ENCODE results near the gene INTS4.
"Not testable (repeated sequence)": the region's sequence is repeated elsewhere in the genome, so short reads cannot be mapped to it uniquely, and the experiment has no call there.

Gene INTS4

GRCh38 chr11:77943296-77943695 is 51.2 kb downstream of the INTS4 start:
- not testable (repeated sequence) for DNase-seq (ENCODE audit: low read depth)

DNA sequence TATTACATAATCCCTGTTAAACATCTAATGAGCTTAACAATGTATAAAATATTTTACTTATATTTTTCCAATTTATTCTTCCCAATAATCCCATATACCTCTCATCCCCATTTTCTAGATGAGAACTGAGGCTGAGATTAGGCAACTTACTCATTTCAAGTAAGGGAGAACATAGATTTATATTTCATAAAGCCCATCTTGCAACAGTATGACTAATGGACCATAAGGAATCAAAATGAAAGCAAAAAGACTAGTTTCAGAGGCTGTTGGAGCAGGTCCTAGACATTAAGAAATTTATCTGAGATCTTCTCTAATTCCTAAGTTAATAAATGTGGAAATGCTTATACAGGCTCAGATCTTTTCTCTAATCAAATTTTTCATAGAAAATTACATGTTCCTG is 52.0 kb downstream of the INTS4 start:
- DNase-seq (ENCODE audit: low read depth) = not testable (repeated sequence)

DNA sequence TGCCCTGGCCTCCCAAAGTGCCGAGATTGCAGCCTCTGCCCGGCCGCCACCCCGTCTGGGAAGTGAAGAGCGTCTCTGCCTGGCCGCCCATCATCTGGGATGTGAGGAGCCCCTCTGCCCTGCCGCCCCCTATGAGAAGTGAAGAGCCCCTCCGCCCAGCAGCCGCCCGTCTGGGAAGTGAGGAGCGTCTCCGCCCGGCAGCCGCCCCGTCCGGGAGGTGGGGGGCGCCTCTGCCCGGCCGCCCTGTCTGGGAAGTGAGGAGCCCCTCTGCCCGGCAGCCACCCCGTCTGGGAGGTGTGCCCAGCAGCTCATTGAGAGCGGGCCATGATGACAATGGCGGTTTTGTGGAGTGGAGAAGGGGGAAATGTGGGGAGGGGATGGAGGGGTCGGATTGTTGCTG is 60.9 kb downstream of the INTS4 start:
- not testable (repeated sequence) for DNase-seq (ENCODE audit: low read depth)

GRCh38 chr11:77930334-77931208 is 63.9 kb downstream of the INTS4 start:
- DNase-seq (ENCODE audit: low read depth) = not testable (repeated sequence)

GRCh38 chr11:77917713-77918112 is 76.8 kb downstream of the INTS4 start:
- DNase-seq (ENCODE audit: low read depth) = not testable (repeated sequence)

GRCh38 chr11:77914307-77914791 is 80.1 kb downstream of the INTS4 start:
- DNase-seq (ENCODE audit: low read depth) = not testable (repeated sequence)

DNA sequence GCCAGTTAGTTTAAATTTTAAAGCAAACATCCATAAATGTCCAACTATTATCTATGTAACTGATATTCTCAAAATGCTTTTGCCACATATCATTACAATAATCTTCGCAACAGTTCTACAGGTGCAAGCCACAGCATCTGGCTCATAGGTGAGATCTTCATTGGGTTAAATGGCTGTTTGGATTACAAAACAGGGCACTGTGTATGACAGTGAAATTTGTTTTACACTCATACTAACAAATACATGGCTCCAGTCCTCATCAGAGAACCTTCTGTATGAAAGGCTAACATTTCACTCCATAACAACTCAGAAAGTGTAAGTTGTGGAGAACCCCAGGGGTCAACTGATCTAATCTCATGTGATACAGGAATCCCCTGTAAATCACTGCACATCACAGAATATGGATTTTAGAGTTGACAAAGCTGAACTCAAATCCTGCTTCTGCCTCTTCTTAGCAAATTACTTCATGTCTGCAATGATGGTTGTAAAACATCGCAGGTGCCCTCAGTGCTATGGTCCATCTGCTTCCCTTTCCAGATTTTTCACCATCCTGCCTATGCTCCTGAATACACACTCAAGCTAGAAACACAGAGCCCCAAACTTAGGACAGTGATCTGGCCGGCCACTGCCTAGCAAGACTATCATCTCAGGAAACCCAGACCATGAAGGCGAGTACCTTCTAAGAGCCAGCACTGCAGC is 80.7 kb downstream of the INTS4 start:
- not testable (repeated sequence) for DNase-seq (ENCODE audit: low read depth)

GRCh38 chr11:77910828-77911227 is 83.6 kb downstream of the INTS4 start:
- DNase-seq (ENCODE audit: low read depth) = not testable (repeated sequence)

- no peak for DNase-seq (ENCODE audit: low read depth)
Observed at GRCh38 chr11:77909277-77909676, 85.2 kb downstream of the INTS4 start.

GRCh38 chr11:77908835-77909234 is 85.6 kb downstream of the INTS4 start:
- DNase-seq (ENCODE audit: low read depth) = no peak

- DNase-seq (ENCODE audit: low read depth) = not testable (repeated sequence)
Observed at GRCh38 chr11:77894949-77895348, 99.5 kb downstream of the INTS4 start.

- DNase-seq (ENCODE audit: low read depth) = not testable (repeated sequence)
Observed at GRCh38 chr11:77891703-77892102, 102.8 kb downstream of the INTS4 start.

GRCh38 chr11:77891256-77891655 is 103.2 kb downstream of the INTS4 start:
- not testable (repeated sequence) for DNase-seq (ENCODE audit: low read depth)

DNA sequence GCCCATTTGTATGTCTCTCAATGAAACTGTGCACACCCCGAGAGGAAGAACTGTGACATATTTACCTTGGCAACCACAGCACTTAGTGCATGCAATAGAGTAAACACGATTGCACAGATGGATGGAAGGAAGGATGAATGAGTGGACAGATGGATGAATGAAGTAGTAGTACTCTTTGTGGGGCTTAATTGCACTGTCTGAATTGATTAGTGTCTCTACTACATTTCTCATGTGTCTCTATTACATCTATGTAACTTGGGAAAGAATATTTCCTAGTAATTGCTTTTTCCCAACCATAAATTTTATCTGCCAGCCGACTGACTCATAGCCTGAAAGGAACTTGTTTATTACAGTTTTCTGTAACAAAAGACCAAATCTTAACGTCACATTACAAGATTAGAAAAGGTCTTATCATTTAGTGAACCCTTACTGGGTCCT is 103.8 kb downstream of the INTS4 start:
- DNase-seq (ENCODE audit: low read depth) = not testable (repeated sequence)

DNA sequence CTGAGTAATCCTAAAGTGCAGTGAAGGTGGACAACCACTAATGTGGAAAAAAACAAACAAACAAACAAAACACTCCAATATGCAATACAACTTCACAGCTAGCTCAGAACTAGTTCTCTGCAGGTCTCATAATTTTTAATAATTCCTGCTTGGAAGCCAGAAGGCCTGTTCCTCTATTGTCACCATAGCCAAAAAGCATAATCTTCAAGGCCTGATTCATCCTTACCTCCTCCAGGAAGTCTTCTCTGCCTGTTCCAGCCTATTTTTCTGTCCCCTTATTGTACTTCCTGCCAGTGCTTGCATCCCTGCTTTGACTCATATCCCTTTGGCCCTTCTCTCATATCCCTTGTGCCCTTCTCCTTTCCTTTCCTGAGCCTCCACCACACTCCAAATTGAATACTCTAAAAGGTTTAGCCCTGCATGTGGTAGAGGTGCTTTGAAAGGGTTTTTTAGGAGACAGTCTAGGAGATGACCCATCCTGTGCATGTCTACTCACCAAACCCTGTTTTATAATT is 104.3 kb downstream of the INTS4 start:
- not testable (repeated sequence) for DNase-seq (ENCODE audit: low read depth)

DNA sequence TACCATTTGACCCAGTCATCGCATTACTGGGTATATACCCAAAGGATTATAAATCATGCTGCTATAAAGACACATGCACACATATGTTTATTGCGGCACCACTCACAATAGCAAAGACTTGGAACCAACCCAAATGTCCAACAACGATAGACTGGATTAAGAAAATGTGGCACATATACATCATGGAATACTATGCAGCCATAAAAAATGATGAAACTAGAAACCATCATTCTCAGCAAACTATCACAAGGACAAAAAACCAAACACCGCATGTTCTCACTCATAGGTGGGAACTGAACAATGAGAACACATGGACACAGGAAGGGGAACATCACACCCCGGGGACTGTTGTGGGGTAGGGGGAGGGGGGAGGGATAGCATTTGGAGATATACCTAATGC is 105.4 kb downstream of the INTS4 start:
- DNase-seq (ENCODE audit: low read depth) = not testable (repeated sequence)

DNA sequence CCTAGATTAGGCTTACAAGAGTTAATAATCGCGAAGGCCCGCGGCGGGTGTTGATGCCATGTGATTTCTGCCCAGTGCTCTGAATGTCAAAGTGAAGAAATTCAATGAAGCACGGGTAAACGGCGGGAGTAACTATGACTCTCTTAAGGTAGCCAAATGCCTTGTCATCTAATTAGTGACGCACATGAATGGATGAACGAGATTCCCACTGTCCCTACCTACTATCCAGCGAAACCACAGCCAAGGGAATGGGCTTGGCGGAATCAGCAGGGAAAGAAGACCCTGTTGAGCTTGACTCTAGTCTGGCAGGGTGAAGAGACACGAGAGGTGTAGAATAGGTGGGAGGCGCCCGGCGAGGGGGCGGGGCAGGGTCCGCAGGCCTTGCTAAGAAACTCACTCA is 108.1 kb downstream of the INTS4 start:
- no peak for DNase-seq (ENCODE audit: low read depth)

DNA sequence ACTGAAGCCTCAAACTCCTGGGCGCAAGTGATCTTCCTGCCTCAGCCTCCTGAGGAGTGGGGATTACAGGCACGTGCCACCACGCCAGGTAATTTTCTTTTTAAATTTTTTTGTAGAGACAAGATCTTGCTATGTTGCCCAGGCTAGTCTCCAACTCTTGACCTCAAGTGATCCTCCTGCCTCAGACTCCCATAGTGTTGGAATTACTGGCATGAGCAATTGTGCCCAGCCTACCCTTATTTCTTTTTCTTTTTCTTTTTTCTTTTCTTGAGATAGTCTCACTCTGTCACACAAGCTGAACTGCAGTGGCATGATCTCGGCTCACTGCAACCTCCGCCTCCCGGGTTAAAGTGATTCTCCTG is 109.7 kb downstream of the INTS4 start:
- DNase-seq (ENCODE audit: low read depth) = no peak

DNA sequence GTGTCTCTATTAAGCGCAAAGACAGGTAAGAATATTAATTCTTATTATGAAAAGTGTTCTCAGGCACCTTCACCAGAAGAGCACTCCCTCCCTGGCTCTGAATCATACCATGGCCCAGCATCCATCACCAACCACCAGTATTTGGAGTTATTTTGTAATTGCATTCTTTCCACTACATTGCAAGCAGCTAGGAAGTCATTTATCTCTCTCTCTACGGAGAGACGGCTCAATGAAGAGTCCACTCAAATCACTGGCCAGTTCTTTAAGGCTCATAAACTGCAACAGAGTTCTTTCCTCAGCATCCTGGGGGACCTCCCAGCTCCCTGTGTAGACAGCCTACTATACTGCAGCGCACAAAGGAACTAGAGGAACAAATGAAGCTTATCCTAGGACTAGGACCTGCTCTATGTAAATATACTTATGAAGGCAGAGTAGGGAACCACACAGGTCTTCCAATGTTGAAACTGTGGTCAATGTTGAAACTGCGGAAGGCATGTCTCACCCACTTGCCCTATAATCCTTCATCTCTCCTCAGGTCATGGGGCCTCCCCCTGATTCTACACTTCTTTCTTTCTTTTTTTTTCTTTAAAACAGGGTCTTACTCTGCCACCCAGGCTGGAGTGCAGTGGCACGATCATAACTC is 110.2 kb downstream of the INTS4 start:
- no peak for DNase-seq (ENCODE audit: low read depth)

- DNase-seq (ENCODE audit: low read depth) = no peak
Observed at GRCh38 chr11:77883775-77884174, 110.7 kb downstream of the INTS4 start.

GRCh38 chr11:77882396-77882795 is 112.1 kb downstream of the INTS4 start:
- no peak for DNase-seq (ENCODE audit: low read depth)

DNA sequence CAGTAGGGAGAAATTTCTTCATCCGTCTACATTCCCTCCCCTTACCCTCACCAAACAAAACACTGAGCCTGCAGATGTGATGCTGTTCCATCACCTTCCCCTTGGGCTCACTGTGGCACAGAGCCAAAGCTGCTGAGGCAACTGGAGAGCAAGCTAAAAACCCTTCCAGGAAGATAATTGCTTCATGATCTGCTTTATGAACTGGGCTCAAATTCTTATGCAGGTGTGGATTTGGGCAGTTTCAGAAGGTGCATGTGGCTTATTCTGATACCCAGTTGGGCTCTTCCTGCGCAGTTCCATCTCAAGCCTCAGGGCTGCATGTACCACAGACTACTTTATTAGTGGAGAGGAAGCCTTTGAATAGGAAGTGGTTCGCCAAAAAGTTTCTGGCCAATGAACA is 115.2 kb downstream of the INTS4 start:
- DNase-seq (ENCODE audit: low read depth) = no peak

All from activated T-helper 1 cell treated with Interleukin-2 at 50 U/mL for 16 hours (primary cell).